ENCODE data around the gene RBM47. TPM values are rescaled to one million over a fixed set of nuclear protein-coding genes. Genes with fewer than 3 reads are reported as not detected.
"Not testable (repeated sequence)": the region's sequence is repeated elsewhere in the genome, so short reads cannot be mapped to it uniquely, and the experiment has no call there.

RBM47 gene
- total RNA-seq, 2 experiments from 2014 or later = 2.1 to 2.2 TPM

- no peaks in the 10 kb centered on the region for H3K27me3 Mint-ChIP-seq
- POLR2A ChIA-PET = no interaction called here
- H3K9me3 Mint-ChIP-seq = no peaks in the 10 kb centered on the region
- H3K4me1 Mint-ChIP-seq = no peaks in the 10 kb centered on the region
- DNase-seq = no peak
- no peak overlapping the region for H3K4me3 Mint-ChIP-seq
- H3K36me3 Mint-ChIP-seq (ENCODE audit: low read depth) = no peaks in the 10 kb centered on the region
- H3K27ac Mint-ChIP-seq = no peak overlapping the region
- CTCF ChIA-PET = interaction anchor here (0.6 kb wide), 1 partner anchor 73 kb away, joined by 3 read pairs; no protein-coding TSS in a partner anchor
Observed at GRCh38 chr4:40524366-40525041, 105.2 kb downstream of the RBM47 start.

GRCh38 chr4:40523581-40523980, 106.1 kb downstream of the RBM47 start:
- Mint-ChIP-seq H3K36me3 (ENCODE audit: low read depth) (no peaks in the 10 kb centered on the region), H3K27me3 (no peaks in the 10 kb centered on the region), H3K4me1 (no peaks in the 10 kb centered on the region), H3K27ac (no peak overlapping the region), H3K9me3 (no peaks in the 10 kb centered on the region), H3K4me3 (no peak overlapping the region)
- ChIA-PET CTCF (interaction anchor here (0.6 kb wide), 1 partner anchor 72 kb away, joined by 3 read pairs; no protein-coding TSS in a partner anchor), POLR2A (no interaction called here)
- DNase-seq = no peak

- Mint-ChIP-seq H3K4me1 (no peaks in the 10 kb centered on the region), H3K9me3 (no peaks in the 10 kb centered on the region), H3K36me3 (ENCODE audit: low read depth) (no peaks in the 10 kb centered on the region), H3K27me3 (no peaks in the 10 kb centered on the region), H3K4me3 (no peak overlapping the region), H3K27ac (no peak overlapping the region)
- POLR2A ChIA-PET = no interaction called here
- DNase-seq = no peak
- CTCF ChIA-PET = interaction anchor here (0.7 kb wide), 1 partner anchor 30 kb away, joined by 3 read pairs; no protein-coding TSS in a partner anchor
Observed at GRCh38 chr4:40521957-40522356, 107.7 kb downstream of the RBM47 start.

- Mint-ChIP-seq H3K27ac (no peak overlapping the region), H3K27me3 (no peaks in the 10 kb centered on the region), H3K4me1 (peaks cover 5% of the 10 kb centered on the region), H3K4me3 (no peak overlapping the region), H3K36me3 (ENCODE audit: low read depth) (no peaks in the 10 kb centered on the region), H3K9me3 (no peaks in the 10 kb centered on the region)
- POLR2A ChIA-PET = interaction anchor here (0.5 kb wide), 1 partner anchor 49 kb away, joined by 3 read pairs; no protein-coding TSS in a partner anchor
- CTCF ChIA-PET = no interaction called here
- no peak for DNase-seq
Observed at GRCh38 chr4:40520533-40520932, 109.1 kb downstream of the RBM47 start.

GRCh38 chr4:40517081-40517480, 112.6 kb downstream of the RBM47 start:
- H3K27me3 Mint-ChIP-seq; H3K36me3 Mint-ChIP-seq (ENCODE audit: low read depth); POLR2A ChIA-PET; H3K4me1 Mint-ChIP-seq; H3K4me3 Mint-ChIP-seq; CTCF ChIA-PET; DNase-seq; H3K27ac Mint-ChIP-seq; H3K9me3 Mint-ChIP-seq: not testable (repeated sequence)

- peaks cover 4% of the 10 kb centered on the region for H3K27me3 Mint-ChIP-seq
- H3K4me1 Mint-ChIP-seq = peaks cover 9% of the 10 kb centered on the region
- DNase-seq = no peak
- no peak overlapping the region for H3K27ac Mint-ChIP-seq
- POLR2A ChIA-PET = no interaction called here
- no peak overlapping the region for H3K4me3 Mint-ChIP-seq
- H3K36me3 Mint-ChIP-seq (ENCODE audit: low read depth) = no peaks in the 10 kb centered on the region
- CTCF ChIA-PET = no interaction called here
- no peaks in the 10 kb centered on the region for H3K9me3 Mint-ChIP-seq
Observed at GRCh38 chr4:40516651-40517050, 113.0 kb downstream of the RBM47 start.

GRCh38 chr4:40515398-40516293, 114.0 kb downstream of the RBM47 start:
- Mint-ChIP-seq H3K9me3 (no peaks in the 10 kb centered on the region), H3K4me1 (peaks cover 9% of the 10 kb centered on the region), H3K27me3 (peaks cover 4% of the 10 kb centered on the region), H3K4me3 (no peak overlapping the region), H3K36me3 (ENCODE audit: low read depth) (no peaks in the 10 kb centered on the region), H3K27ac (no peak overlapping the region)
- POLR2A ChIA-PET = no interaction called here
- no peak for DNase-seq
- CTCF ChIA-PET = interaction anchor here (0.7 kb wide), 1 partner anchor 114 kb away, joined by 3 read pairs; the partner anchor contains the start of gene RBM47

GRCh38 chr4:40515037-40515397, 114.6 kb downstream of the RBM47 start:
- DNase-seq = no peak
- peaks cover 4% of the 10 kb centered on the region for H3K27me3 Mint-ChIP-seq
- no peaks in the 10 kb centered on the region for H3K9me3 Mint-ChIP-seq
- no peak overlapping the region for H3K27ac Mint-ChIP-seq
- no peaks in the 10 kb centered on the region for H3K36me3 Mint-ChIP-seq (ENCODE audit: low read depth)
- ChIA-PET POLR2A (no interaction called here), CTCF (interaction anchor here (1.0 kb wide), 1 partner anchor 190 kb away, joined by 3 read pairs; no protein-coding TSS in a partner anchor)
- no peak overlapping the region for H3K4me3 Mint-ChIP-seq
- peaks cover 9% of the 10 kb centered on the region for H3K4me1 Mint-ChIP-seq

- Mint-ChIP-seq H3K27me3 (peaks cover 4% of the 10 kb centered on the region), H3K36me3 (ENCODE audit: low read depth) (no peaks in the 10 kb centered on the region), H3K27ac (no peak overlapping the region), H3K4me3 (no peak overlapping the region), H3K4me1 (peaks cover 9% of the 10 kb centered on the region), H3K9me3 (no peaks in the 10 kb centered on the region)
- ChIA-PET POLR2A (no interaction called here), CTCF (interaction anchor here (1.0 kb wide), 1 partner anchor 189 kb away, joined by 3 read pairs; no protein-coding TSS in a partner anchor)
- DNase-seq = no peak
Observed at GRCh38 chr4:40514497-40514951, 115.1 kb downstream of the RBM47 start.

GRCh38 chr4:40511036-40511614, 118.5 kb downstream of the RBM47 start:
- ChIA-PET CTCF (no interaction called here), POLR2A (interaction anchor here (0.9 kb wide), 1 partner anchor 90 kb away, joined by 3 read pairs; no protein-coding TSS in a partner anchor)
- Mint-ChIP-seq H3K27ac (no peak overlapping the region), H3K9me3 (no peaks in the 10 kb centered on the region), H3K36me3 (ENCODE audit: low read depth) (no peaks in the 10 kb centered on the region), H3K4me3 (no peak overlapping the region), H3K27me3 (peaks cover 4% of the 10 kb centered on the region), H3K4me1 (peaks cover 9% of the 10 kb centered on the region)
- DNase-seq = no peak

GRCh38 chr4:40507977-40508376, 121.7 kb downstream of the RBM47 start:
- H3K27ac Mint-ChIP-seq = no peak overlapping the region
- ChIA-PET POLR2A (no interaction called here), CTCF (interaction anchor here (0.5 to 1.0 kb wide), 2 partner anchors 183 to 237 kb away, joined by 3 read pairs; no protein-coding TSS in a partner anchor)
- H3K27me3 Mint-ChIP-seq = peaks cover 3% of the 10 kb centered on the region
- no peaks in the 10 kb centered on the region for H3K9me3 Mint-ChIP-seq
- H3K4me3 Mint-ChIP-seq = no peak overlapping the region
- no peak for DNase-seq
- peaks cover 7% of the 10 kb centered on the region for H3K4me1 Mint-ChIP-seq
- no peaks in the 10 kb centered on the region for H3K36me3 Mint-ChIP-seq (ENCODE audit: low read depth)

GRCh38 chr4:40506492-40506891, 123.2 kb downstream of the RBM47 start:
- H3K36me3 Mint-ChIP-seq (ENCODE audit: low read depth) = no peaks in the 10 kb centered on the region
- POLR2A ChIA-PET = no interaction called here
- CTCF ChIA-PET = no interaction called here

GRCh38 chr4:40506066-40506465, 123.6 kb downstream of the RBM47 start:
- CTCF ChIA-PET = no interaction called here
- DNase-seq = no peak
- POLR2A ChIA-PET = no interaction called here
- Mint-ChIP-seq H3K27ac (no peak overlapping the region), H3K27me3 (no peaks in the 10 kb centered on the region), H3K9me3 (no peaks in the 10 kb centered on the region), H3K4me1 (peaks cover 13% of the 10 kb centered on the region), H3K36me3 (ENCODE audit: low read depth) (no peaks in the 10 kb centered on the region), H3K4me3 (no peak overlapping the region)

More at GRCh38 chr4:40506492-40506891, 123.2 kb downstream of the RBM47 start:
- Mint-ChIP-seq H3K27ac (no peak overlapping the region), H3K9me3 (no peaks in the 10 kb centered on the region), H3K4me1 (peaks cover 13% of the 10 kb centered on the region), H3K27me3 (no peaks in the 10 kb centered on the region), H3K4me3 (no peak overlapping the region)
- no peak for DNase-seq

Measured in activated CD4-positive, alpha-beta memory T cell treated with anti-CD3 and anti-CD28 coated beads, Interleukin-2, amount 10 ng/mL, durations not matched to agents 7 days and 5 days (primary cell).